Measurements from ENCODE around the gene CHST2.

Gene CHST2

DNA sequence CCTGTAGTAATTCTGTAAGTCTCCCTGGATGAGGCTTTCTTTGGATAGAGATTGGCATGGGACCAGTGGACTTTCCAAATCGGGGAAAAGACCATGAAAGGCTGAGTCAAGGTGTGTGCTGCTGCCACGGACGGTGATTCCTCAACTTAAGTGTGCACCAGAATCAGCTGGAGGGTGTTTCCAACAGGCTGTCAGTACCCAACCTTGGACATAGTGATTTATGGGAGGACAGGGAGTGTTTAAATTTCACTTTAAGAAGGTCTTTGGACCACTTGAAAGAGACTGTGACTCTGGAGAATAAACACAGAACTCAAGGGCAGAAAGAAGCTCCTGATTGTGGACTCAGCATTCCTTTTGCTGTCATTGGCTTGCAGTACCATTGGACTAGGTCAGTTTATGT lies 20.4 kb upstream of the CHST2 start:
- DNase-seq (ENCODE audit: low read depth, low spot score): no peak

DNA sequence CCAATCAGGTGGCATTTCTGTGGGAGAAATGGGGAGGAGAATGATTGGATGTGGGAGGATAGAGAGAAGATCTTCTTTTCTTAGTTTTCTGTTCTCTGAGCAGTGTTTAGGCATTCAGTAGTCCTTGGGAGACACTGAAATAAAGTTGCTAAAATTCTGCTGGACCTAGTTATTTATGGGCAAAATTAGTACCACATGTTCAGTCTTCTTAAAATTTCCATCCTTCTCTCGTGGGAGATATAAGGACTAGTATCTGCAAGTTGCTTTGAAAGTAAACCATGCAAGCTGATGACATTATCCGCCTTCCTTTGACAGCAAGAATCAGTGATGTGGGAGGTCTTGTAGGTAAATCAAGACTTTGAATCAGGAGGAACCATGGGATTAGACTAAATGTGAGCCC lies 19.9 kb upstream of the CHST2 start:
- DNase-seq (ENCODE audit: low read depth, low spot score): no peak

DNA sequence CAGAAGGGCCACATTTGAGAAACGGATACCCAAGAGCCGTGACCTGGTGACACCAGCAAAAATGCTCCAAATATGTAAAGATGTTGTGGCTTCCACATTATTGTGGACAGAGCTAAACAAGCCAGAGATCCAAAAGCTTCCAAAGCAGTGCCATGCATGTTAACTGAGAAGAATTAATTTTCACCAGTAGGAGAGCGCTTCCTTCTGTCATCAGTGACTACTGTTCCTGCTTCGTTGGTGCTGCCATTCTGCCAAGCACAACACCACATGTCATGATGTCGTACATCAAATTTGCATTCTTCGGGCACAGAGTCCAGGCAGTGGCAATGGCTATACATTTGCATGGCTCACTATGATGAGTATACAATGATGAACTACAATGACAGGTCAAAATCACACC lies 19.1 kb upstream of the CHST2 start:
- DNase-seq (ENCODE audit: low read depth, low spot score): no peak

DNA sequence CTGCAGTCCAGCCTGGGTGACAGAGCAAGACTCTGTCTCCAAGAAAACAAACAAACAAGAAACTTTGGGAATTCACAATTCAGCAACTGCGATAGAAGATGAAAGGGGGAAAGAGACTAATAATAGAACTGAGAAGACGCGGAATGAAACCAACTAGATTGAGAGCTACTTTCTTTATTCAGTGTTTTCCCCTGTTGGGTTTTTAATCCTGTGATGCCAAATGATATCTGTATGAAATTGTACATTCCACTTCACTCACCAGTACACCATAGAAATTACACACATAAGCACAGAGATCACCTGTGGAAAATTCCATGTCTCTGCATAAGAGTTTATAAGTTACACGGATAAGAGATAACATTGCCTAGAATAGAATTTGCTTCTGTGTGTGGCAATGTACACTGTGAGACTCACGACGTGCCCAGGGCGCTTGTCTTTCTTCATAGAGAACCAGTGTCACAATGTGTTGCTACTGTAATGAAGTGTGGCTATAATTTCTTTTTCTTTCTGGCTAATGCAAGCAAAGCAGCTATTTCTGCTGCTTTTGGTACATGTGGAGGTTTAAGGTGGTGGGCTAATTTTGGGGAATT lies 17.7 kb upstream of the CHST2 start:
- DNase-seq (ENCODE audit: low read depth, low spot score): no peak

DNA sequence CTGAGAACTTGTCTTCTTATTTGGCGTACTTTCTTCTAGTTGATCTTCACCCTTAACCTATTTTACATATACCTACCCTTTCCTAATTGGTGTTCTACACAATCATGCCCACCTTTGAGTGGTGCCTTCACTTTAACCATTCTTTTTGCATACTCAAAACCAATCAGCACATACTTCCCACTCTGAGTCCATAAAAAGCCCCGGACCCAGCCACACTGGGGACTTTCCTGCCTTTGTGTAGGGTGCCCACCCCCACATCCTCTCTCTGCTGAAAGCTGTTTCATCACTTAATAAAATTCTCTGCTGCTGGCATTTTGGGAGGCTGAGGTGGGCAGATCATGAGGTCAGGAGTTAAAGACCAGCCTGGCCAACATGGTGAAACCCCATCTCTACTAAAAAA lies 15.9 kb upstream of the CHST2 start:
- no peak for DNase-seq (ENCODE audit: low read depth, low spot score)

DNA sequence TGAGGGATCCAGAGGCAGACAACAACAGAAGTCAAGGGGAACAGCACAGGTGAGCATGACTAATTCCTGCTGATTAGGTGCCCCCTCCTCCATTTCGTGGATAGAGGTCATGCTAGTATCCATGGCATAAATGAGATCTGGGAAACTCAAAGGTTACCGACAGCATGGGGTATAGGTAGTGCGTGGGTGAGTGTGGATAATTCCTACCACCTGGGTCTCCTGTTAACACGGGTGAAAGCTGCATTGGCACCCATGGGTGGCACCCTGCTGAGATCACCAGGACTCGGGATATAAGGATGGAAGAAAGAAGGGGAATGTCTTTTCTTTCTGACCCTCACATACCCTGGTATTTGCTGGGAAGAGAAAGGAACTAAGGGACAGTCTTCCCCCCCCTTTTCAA lies 14.4 kb upstream of the CHST2 start:
- no peak for DNase-seq (ENCODE audit: low read depth, low spot score)

DNA sequence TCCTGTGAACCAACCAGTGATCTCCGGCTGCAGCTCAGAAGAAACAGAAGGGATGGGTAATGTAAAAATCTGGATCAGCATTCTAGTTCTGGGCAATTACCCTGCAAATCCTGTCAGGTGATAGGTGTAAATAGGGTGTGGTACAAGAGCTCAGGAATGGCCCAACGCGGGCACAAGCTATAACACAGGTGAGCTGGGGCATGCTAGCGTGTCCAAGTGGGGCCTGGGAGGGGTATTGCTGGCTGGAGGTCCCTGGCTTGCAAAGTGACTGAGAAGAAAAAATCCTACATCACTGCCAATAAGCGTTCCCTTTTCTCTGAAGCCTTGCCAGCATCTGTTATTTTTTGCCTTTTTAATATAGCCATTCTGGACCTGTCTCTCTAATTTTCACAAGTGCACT lies 9.7 kb upstream of the CHST2 start:
- DNase-seq (ENCODE audit: low read depth, low spot score): no peak

DNA sequence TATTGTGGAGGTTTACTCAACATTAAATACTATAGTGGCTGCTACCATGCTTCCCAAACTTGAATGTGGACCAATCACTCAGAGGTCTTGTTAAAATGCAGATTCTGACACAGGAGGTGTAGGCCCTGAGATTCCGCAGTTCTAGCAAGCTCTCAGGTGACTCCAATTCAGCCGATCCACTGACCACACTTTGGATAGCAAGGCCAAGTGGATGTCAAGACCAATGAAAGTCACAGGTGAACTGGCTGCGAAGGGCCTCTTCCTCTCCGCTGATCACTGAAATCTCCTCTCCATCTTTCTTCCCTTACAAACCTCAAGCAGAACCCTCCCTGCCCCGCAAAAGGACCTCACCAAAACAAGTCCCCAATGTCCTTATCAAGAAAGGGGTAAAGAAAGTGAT lies 9.2 kb upstream of the CHST2 start:
- no peak for DNase-seq (ENCODE audit: low read depth, low spot score)

DNA sequence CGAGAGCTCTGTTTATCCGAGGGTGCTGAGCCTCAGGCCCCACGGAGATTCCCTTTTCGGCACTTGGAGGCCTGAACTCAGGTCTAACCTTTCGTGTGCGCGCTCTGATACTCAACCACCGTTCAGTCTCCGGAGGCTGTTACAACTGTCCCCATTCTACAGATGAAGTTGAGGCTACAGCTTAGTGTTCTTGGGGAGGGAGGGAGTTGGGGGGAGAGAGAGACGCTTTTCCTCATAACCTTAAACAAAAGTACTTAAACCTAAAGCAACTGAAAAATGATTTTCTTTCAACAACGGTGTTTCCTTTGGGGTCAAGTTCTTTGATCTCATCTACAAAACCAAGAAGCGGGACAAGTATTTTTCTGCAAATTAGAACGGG lies 952 bp upstream of the CHST2 start:
- no peak for DNase-seq (ENCODE audit: low read depth, low spot score)

DNA sequence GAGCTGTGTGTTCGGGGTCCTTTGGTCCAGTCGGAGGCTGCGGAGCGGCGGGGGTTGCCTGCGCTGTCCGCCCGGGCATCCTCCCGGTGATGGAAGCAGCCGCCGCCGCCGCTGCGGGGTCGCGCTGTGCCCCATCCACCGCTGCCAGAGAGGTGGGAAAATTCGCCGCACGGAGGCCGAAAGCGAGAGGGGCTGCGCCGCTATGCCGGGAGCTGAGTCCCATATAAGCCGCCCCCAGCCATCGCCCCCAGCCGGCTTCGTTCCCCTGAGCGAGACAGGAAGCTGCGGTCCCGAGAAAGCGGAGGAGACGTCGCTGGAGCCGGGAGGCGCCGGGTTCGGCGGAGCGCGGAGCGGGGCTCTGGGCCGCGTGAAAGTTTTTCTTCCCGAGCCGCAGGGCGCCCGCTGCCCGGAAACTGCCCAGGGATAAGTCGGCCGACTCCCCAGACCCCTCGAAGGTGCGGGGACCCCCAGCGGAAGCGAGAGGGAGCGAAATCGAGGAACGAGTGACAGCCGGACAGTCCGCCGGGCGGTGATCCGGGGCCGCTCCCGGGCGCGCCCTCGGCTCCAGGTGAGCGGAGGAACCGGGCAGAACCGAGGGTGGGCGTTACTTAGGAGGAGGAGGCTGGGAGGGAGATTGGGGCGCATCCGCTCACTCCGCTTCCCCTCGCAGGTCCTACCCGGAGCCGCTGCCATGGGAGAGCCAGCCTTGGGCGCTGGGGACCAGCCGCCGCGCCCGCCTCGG lies 574 bp downstream of the CHST2 start:
- DNase-seq (ENCODE audit: low read depth, low spot score): no peak

DNA sequence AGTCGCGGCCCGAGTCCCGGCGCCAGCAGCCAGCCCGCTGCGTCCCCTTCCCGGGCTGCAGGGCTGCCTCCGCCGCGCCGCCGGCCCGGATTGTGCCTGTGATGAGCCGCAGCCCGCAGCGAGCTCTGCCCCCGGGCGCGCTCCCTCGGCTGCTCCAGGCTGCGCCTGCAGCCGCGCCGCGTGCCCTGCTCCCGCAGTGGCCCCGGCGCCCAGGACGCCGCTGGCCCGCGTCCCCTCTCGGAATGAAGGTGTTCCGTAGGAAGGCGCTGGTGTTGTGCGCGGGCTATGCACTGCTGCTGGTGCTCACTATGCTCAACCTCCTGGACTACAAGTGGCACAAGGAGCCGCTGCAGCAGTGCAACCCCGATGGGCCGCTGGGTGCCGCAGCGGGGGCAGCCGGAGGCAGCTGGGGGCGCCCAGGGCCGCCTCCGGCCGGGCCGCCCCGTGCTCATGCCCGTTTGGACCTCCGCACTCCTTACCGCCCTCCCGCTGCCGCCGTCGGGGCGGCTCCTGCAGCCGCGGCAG lies 1.2 kb downstream of the CHST2 start:
- no peak for DNase-seq (ENCODE audit: low read depth, low spot score)

DNA sequence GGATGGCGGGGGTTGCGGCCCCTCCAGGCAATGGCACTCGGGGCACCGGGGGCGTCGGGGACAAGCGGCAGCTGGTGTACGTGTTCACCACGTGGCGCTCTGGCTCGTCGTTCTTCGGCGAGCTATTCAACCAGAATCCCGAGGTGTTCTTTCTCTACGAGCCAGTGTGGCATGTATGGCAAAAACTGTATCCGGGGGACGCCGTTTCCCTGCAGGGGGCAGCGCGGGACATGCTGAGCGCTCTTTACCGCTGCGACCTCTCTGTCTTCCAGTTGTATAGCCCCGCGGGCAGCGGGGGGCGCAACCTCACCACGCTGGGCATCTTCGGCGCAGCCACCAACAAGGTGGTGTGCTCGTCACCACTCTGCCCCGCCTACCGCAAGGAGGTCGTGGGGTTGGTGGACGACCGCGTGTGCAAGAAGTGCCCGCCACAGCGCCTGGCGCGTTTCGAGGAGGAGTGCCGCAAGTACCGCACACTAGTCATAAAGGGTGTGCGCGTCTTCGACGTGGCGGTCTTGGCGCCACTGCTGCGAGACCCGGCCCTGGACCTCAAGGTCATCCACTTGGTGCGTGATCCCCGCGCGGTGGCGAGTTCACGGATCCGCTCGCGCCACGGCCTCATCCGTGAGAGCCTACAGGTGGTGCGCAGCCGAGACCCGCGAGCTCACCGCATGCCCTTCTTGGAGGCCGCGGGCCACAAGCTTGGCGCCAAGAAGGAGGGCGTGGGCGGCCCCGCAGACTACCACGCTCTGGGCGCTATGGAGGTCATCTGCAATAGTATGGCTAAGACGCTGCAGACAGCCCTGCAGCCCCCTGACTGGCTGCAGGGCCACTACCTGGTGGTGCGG lies 1.9 kb downstream of the CHST2 start:
- DNase-seq (ENCODE audit: low read depth, low spot score): no peak

DNA sequence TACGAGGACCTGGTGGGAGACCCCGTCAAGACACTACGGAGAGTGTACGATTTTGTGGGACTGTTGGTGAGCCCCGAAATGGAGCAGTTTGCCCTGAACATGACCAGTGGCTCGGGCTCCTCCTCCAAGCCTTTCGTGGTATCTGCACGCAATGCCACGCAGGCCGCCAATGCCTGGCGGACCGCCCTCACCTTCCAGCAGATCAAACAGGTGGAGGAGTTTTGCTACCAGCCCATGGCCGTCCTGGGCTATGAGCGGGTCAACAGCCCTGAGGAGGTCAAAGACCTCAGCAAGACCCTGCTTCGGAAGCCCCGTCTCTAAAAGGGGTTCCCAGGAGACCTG lies 2.5 kb downstream of the CHST2 start:
- no peak for DNase-seq (ENCODE audit: low read depth, low spot score)

DNA sequence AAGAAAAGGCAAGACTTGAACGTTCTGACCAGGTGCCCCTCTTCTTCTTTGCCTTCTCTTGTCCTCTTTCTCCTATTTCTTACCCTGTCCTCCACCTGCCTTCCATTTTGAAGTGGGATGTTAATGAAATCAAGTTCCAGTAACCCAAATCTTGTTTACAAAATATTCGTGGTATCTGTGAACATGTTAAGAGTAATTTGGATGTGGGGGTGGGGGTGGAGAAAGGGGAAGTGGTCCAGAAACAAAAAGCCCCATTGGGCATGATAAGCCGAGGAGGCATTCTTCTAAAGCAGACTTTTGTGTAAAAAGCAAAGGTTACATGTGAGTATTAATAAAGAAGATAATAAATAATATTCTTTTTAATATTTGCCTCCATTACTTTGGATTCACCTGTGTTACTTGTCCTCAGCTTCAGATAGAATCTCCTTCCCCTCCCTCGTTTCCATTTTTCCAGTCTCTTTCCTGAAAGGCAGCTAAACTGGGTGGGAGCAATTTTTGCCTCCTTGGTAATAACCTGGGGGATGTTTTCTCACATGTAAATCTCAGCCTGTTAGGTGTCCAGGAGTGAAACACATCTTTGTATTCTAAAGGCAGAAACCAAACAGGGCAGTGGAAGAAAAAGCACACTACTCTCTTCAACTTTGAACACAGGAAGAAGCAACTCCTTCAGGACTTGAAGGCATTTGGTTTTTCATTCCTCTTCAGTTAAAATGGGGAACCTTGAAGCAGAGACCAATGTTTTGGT lies 3.2 kb downstream of the CHST2 start:
- no peak for DNase-seq (ENCODE audit: low read depth, low spot score)

DNA sequence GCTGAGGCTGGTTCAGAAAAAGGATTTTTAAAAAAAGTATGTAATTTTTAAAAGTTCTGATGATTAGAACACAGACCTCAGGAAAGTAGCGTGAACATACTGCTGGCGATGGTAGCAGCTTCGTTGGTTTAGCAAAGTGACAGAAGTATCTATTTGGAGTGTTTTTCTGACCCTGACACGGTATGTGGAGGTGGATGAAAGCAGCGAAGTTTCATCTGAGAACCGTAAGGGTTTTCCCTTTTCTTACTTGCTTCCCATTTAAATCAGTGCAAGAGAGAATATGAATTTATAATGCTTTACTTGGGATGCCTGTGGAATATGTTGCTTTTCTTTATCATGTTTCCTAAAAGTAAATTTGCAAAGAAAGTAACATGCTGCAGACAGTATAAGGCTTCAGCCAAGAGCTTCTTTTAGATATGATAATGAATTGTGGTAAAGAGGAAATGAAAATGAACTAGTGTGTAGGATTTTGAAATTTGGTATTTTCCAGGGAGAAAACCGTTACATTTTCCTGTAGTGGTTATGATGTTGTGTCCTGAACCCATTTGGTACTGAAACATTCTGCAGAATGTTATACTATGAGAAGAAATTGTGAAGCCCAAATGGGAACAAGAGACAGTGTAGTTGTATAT lies 3.9 kb downstream of the CHST2 start:
- DNase-seq (ENCODE audit: low read depth, low spot score): no peak

DNA sequence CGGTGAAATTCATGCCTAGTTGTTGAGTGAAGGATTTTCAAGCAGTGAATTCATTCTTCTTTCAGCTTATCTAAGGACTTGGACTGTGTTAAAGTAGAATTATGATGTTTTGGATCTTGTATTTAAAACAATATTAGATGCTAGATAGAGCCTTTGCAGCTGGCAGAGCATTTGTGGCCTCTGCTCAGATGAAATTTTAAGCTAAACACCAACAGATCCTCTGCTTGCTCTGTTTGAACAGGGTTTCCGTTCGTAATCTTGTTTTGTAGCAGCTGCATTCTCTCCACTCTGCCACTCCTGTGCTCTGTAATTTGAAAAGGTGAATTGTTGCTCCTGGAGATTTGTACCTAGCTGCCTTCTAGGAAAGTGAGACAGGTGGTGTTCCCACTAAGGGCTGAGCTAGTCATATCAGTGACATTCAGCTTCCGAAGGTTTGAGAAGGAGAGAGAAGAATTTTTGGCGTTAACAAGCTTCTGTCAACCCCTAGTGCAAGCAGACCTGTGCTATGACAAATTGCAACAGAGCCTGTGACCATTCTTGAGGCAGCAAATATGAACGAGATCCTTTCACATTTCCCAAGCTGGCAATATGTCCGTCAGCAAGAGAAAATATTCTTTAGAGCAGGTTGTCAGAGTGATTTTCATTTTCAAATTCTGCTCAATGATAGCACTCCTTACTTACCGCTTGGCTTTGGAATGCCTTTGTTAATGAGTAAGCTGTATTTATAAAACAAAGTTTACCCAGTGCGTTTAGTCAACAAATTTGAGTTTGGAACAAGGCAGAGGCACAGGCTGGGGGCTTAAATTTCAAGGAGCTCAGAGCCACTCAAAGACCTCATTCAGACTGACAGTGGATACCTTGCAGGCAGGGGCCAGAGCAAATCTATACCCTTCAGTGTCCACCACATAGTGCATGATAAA lies 5.3 kb downstream of the CHST2 start:
- no peak for DNase-seq (ENCODE audit: low read depth, low spot score)

DNA sequence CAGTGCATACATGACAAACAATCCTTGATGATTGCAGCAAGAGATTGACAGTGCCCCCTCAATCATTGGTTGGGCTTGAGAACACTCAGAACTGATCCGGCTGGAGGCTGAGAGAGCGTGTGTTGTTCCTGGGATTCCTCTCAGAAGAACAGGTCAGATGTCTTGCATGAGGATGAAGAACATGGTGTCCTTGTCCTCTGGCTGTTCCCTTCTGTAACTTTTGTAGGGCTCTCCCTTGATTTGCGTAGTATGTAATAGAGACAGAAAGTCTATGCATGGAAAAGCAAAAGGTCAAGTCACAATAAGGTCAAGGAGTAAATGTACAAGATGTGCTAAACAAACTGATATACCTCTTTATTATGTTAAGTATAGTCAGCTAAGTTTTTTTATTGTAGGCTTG lies 8.2 kb downstream of the CHST2 start:
- no peak for DNase-seq (ENCODE audit: low read depth, low spot score)

DNA sequence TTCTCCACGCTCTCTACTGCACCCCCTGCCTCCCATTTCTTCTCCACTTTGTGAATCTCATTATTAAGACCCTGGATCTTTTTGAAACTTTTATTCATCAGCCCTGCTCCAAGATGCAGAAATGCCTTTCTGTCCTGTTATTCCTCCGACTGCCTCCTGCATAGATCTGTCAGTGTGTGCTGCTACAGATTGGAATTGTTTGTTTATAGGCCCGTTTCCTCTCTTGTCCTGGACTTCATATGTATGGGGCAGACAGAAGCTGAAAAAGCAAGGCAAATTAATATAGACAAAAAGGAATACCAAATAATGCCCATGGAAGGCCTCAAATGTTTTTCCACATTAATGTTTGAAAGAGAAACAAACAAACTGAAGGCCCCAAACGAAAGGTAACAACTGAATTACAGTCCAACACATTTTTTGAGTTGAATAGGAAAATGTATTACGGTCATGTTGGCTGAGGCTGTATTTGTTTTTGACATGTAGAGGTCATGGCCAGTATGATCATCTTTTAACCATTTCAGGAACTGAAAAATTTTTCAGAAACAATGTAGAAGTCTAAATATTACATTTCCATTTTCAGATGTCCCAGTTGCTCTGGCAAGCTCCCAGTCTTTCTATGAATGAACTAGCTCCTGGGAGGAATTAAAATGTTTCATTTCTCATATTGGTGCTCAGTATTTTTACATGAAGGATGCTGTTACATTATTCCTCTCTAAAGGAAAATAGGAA lies 8.8 kb downstream of the CHST2 start:
- no peak for DNase-seq (ENCODE audit: low read depth, low spot score)

DNA sequence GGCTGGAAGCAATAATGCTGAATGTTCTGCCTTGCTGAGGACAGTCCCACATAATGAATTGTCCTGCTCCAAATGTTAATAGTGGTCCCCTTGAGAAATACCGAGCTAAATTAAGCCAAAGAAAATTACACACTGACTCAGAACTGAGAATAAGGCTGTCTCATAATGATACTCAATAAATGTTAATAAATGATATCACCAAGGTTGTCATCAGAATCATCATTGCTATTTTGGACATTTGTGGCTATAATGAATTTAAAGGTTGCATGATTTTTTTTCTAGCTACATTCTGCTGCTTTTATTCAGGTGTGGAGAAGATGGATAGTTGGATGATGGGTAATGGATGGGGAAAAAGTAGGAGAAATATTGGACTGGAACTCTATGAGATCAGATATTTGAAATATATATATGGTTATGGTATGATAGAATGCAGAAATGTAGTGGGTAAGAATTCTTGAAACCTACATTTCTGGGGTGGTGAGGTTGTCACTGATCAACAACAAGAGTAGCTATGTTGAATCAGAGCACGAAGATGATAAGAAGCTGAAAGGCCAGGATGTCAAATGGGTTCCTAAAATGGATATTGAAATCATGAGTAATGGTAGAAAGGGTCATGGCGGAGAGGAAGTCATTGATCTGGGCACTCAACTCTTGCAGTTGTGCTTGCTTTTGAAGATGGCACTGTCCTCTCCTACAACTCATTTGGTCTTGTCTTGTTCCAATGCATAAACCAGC lies 12.8 kb downstream of the CHST2 start:
- no peak for DNase-seq (ENCODE audit: low read depth, low spot score)
